GM21367 (cell line): ENCODE measurements around the gene RETREG3.
"Not testable (repeated sequence)": the region's sequence is repeated elsewhere in the genome, so short reads cannot be mapped to it uniquely, and the experiment has no call there.

ENCODE experiments used
- ATAC-seq: cut with Tn5 transposase; IDR thresholded peaks from one replicate; pipeline ENCODE4 v1.9.1; 2021; ENCODE audit not compliant: unreplicated experiment

The RETREG3 gene

GRCh38 chr17:42612013-42612412 is 2.8 kb upstream of the RETREG3 start:
- ATAC-seq, result no peak

- not testable (repeated sequence) for ATAC-seq
Observed at GRCh38 chr17:42609814-42610801, 934 bp upstream of the RETREG3 start.

- ATAC-seq, result peak; percentile 30
Observed at GRCh38 chr17:42608305-42609181, 631 bp downstream of the RETREG3 start.

- no peak for ATAC-seq
Observed at GRCh38 chr17:42607769-42608168, 1.4 kb downstream of the RETREG3 start.

GRCh38 chr17:42603318-42603717 is 5.9 kb downstream of the RETREG3 start:
- no peak for ATAC-seq

- ATAC-seq, result no peak
Observed at GRCh38 chr17:42598905-42599304, 10.3 kb downstream of the RETREG3 start.

- no peak for ATAC-seq
Observed at GRCh38 chr17:42596386-42596785, 12.8 kb downstream of the RETREG3 start.

GRCh38 chr17:42591411-42591810 is 17.8 kb downstream of the RETREG3 start:
- no peak for ATAC-seq

GRCh38 chr17:42590886-42591285 is 18.3 kb downstream of the RETREG3 start:
- no peak for ATAC-seq

GRCh38 chr17:42586514-42587230 is 22.5 kb downstream of the RETREG3 start:
- ATAC-seq, result no peak

- ATAC-seq, result no peak
Observed at GRCh38 chr17:42585353-42585752, 23.8 kb downstream of the RETREG3 start.

GRCh38 chr17:42584880-42585279 is 24.3 kb downstream of the RETREG3 start:
- ATAC-seq, result no peak

GRCh38 chr17:42581744-42582270 is 27.4 kb downstream of the RETREG3 start:
- no peak for ATAC-seq

GRCh38 chr17:42579794-42580551 is 29.2 kb downstream of the RETREG3 start:
- ATAC-seq, result no peak

- no peak for ATAC-seq
Observed at GRCh38 chr17:42578282-42578869, 30.8 kb downstream of the RETREG3 start.

- ATAC-seq, result peak; percentile 61
Observed at GRCh38 chr17:42577532-42578281, 31.5 kb downstream of the RETREG3 start, which contains the start of gene PSMC3IP. TSS of gene PSMC3IP (minus strand) at chr17:42577729. CDS start at chr17:42577686, 43 bp downstream.

GRCh38 chr17:42577140-42577531 is 32.0 kb downstream of the RETREG3 start:
- no peak for ATAC-seq

GRCh38 chr17:42574463-42574862 is 34.7 kb downstream of the RETREG3 start:
- ATAC-seq, result no peak

- no peak for ATAC-seq
Observed at GRCh38 chr17:42573095-42573494, 36.1 kb downstream of the RETREG3 start.
